K562 (cell line): ENCODE measurements around the gene SLC4A2.

Experiments
- MAFK ChIP-seq: IDR thresholded peaks from 2 replicates; pipeline ENCODE4 v1.6.1; 2011; ENCODE audit warnings: low read length, improper control_type of control experiment
- PBX2 ChIP-seq, 2 experiments: IDR thresholded peaks in 1 of 2; conservative IDR thresholded peaks in 1 of 2; 2 replicates each; pipeline ENCODE4 v1.6.1; 2016; ENCODE audit warnings: low read depth in 2 of 2, mild to moderate bottlenecking in 1 of 2, missing compliant biosample characterization in 1 of 2, missing genetic modification characterization in 1 of 2, moderate library complexity in 1 of 2
- PCBP1 ChIP-seq: fragments of 200-400 bp; formaldehyde crosslinking; IDR thresholded peaks from 2 replicates; pipeline ENCODE4 v1.6.1; 2018; ENCODE audit warnings: mild to moderate bottlenecking, low read depth, low read length; ENCODE audit not compliant: poor library complexity, severe bottlenecking
- POLR2A ChIP-seq: fragments of 450-650 bp; conservative IDR thresholded peaks from 2 replicates; pipeline ENCODE4 v1.6.1; 2016
- STAT5B ChIP-seq: fragments of 250-450 bp; sonication (Bioruptor Pico); IDR thresholded peaks from 2 replicates; pipeline ENCODE4 v1.8.0; 2021; ENCODE audit warnings: mild to moderate bottlenecking, inconsistent platforms
- U2AF2 ChIP-seq: fragments of 200-400 bp; formaldehyde crosslinking; optimal IDR thresholded peaks from 2 replicates; pipeline ENCODE3; 2017; ENCODE audit warnings: low read depth, mild to moderate bottlenecking, low read length
- ZNF212 ChIP-seq: fragments of 450-650 bp; formaldehyde crosslinking; IDR thresholded peaks from 2 replicates; pipeline ENCODE4 v1.4.0; 2020; ENCODE audit warnings: mild to moderate bottlenecking

- TF ChIP-seq U2AF2, result no peak
- peak; percentile 76 for TF ChIP-seq PCBP1
- no peak for TF ChIP-seq MAFK
- no peak for TF ChIP-seq STAT5B
- no peak for TF ChIP-seq PBX2 (CRISPR knock-in tag; IDR thresholded peaks at IDR 0.05; ENCODE audit: low read depth)
- TF ChIP-seq PBX2 (tag; conservative IDR thresholded peaks at IDR 0.05; ENCODE audit: low read depth), result no peak
- 0 out of 2 replicates have a peak, but pooled peaks have one; percentile 48 for TF ChIP-seq ZNF212 (CRISPR knock-in tag)
- TF ChIP-seq POLR2A, result peak; percentile 57
Observed at GRCh38 chr7:151076863-151077704, 17.7 kb downstream of the SLC4A2 start.
